Activated T-cell treated with anti-CD3 and anti-CD28 coated beads, Interleukin-2, amount 50 U/mL, for 24 hours (primary cell): ENCODE results near the gene CA6.
"Not testable (repeated sequence)": the region's sequence is repeated elsewhere in the genome, so short reads cannot be mapped to it uniquely, and the experiment has no call there.

Experiments used
- DNase-seq: peaks from one replicate; pipeline ENCODE4 v3.0.0-alpha.2; 2020
- H3K27ac Mint-ChIP-seq: 2 replicates; pipeline ENCODE4 v1.8.0; 2020; ENCODE audit warnings: mild to moderate bottlenecking, mixed read lengths
- H3K27me3 Mint-ChIP-seq: 2 replicates; pipeline ENCODE4 v1.8.0; 2020; ENCODE audit warnings: mixed read lengths
- H3K36me3 Mint-ChIP-seq: 2 replicates; pipeline ENCODE4 v1.8.0; 2020; ENCODE audit warnings: low read depth, mixed read lengths
- H3K4me1 Mint-ChIP-seq: 2 replicates; pipeline ENCODE4 v1.8.0; 2020; ENCODE audit warnings: low read depth, mixed read lengths
- H3K4me3 Mint-ChIP-seq: 2 replicates; pipeline ENCODE4 v1.8.0; 2020; ENCODE audit warnings: mild to moderate bottlenecking, moderate library complexity, mixed read lengths
- H3K9me3 Mint-ChIP-seq: 2 replicates; pipeline ENCODE4 v1.8.0; 2020; ENCODE audit warnings: mixed read lengths

The CA6 gene

DNA sequence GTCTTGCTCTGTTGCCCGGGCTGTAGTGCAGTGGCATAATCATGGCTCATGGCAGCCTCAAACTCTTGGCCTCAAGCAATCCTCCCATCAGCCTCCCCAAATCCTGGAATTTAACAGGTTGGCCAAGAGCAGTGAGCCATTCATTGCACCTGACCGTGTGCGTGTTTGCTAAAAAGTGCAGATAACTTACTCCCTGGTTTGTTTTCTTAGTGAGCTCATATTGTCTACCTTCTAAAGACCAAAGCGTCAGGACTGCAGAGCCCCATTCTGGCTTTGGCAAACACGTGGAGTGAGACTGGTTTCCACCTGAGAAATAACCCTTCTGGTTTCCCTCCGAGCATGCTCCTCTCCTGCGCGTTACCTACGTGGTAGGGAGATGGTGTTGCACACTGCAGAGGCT, 32.2 kb upstream of the CA6 start:
- Mint-ChIP-seq H3K9me3 (no peaks in the 10 kb centered on the region), H3K36me3 (no peaks in the 10 kb centered on the region), H3K27ac (no peak overlapping the region), H3K4me3 (no peak overlapping the region), H3K27me3 (no peaks in the 10 kb centered on the region), H3K4me1 (peaks cover 16% of the 10 kb centered on the region)
- no peak for DNase-seq

DNA sequence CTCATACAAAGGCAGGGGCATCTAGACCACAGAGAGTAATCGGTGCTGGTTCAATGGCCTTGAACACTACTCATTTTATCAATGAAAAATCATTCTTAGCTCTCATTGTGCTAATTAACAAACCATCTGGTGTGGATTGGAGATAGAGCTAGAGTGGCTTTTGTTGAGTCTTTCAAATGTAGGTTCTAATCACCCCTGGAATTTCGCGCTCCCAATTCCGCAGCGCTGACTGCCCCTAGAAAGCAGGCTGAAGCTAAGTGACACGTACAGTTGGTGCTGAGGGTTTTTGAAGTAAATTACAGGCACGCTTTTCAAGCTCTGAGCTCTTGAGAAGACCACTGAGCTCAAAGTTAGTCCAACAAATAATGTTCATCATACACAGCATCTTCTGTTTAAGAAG, 31.2 kb upstream of the CA6 start:
- Mint-ChIP-seq H3K36me3 (peaks cover 2% of the 10 kb centered on the region), H3K4me1 (peaks cover 16% of the 10 kb centered on the region)

GRCh38 chr1:8915446-8915845, 30.2 kb upstream of the CA6 start:
- DNase-seq = no peak
- Mint-ChIP-seq H3K4me3 (no peak overlapping the region), H3K27ac (no peak overlapping the region), H3K4me1 (peaks cover 15% of the 10 kb centered on the region), H3K9me3 (no peaks in the 10 kb centered on the region), H3K36me3 (peaks cover 2% of the 10 kb centered on the region), H3K27me3 (no peaks in the 10 kb centered on the region)

More for the DNA sequence above, 31.2 kb upstream of the CA6 start:
- Mint-ChIP-seq H3K4me3 (no peak overlapping the region), H3K27me3 (no peaks in the 10 kb centered on the region), H3K27ac (no peak overlapping the region), H3K9me3 (no peaks in the 10 kb centered on the region)
- DNase-seq = no peak

GRCh38 chr1:8917536-8917935, 28.1 kb upstream of the CA6 start:
- H3K9me3 Mint-ChIP-seq, H3K4me3 Mint-ChIP-seq, H3K36me3 Mint-ChIP-seq, H3K27me3 Mint-ChIP-seq, DNase-seq: not testable (repeated sequence)
- Mint-ChIP-seq H3K27ac (peak overlapping the region; percentile 44), H3K4me1 (peaks cover 26% of the 10 kb centered on the region)

GRCh38 chr1:8922962-8923361, 22.7 kb upstream of the CA6 start:
- H3K4me1 Mint-ChIP-seq = peaks cover 22% of the 10 kb centered on the region

GRCh38 chr1:8925406-8925805, 20.3 kb upstream of the CA6 start:
- H3K4me3 Mint-ChIP-seq = no peak overlapping the region
- H3K27ac Mint-ChIP-seq = no peak overlapping the region
- no peaks in the 10 kb centered on the region for H3K9me3 Mint-ChIP-seq
- H3K27me3 Mint-ChIP-seq = no peaks in the 10 kb centered on the region
- no peaks in the 10 kb centered on the region for H3K36me3 Mint-ChIP-seq
- peaks cover 24% of the 10 kb centered on the region for H3K4me1 Mint-ChIP-seq
- no peak for DNase-seq

More at GRCh38 chr1:8922962-8923361, 22.7 kb upstream of the CA6 start:
- H3K27me3 Mint-ChIP-seq = no peaks in the 10 kb centered on the region
- H3K36me3 Mint-ChIP-seq = peaks cover 2% of the 10 kb centered on the region
- H3K27ac Mint-ChIP-seq = peak overlapping the region; percentile 53
- no peak overlapping the region for H3K4me3 Mint-ChIP-seq
- no peaks in the 10 kb centered on the region for H3K9me3 Mint-ChIP-seq
- DNase-seq = no peak

- Mint-ChIP-seq H3K27ac (no peak overlapping the region), H3K36me3 (no peaks in the 10 kb centered on the region), H3K27me3 (no peaks in the 10 kb centered on the region), H3K9me3 (no peaks in the 10 kb centered on the region), H3K4me1 (peaks cover 18% of the 10 kb centered on the region), H3K4me3 (no peak overlapping the region)
- DNase-seq = no peak
Measured at GRCh38 chr1:8925960-8926359, 19.7 kb upstream of the CA6 start.

DNA sequence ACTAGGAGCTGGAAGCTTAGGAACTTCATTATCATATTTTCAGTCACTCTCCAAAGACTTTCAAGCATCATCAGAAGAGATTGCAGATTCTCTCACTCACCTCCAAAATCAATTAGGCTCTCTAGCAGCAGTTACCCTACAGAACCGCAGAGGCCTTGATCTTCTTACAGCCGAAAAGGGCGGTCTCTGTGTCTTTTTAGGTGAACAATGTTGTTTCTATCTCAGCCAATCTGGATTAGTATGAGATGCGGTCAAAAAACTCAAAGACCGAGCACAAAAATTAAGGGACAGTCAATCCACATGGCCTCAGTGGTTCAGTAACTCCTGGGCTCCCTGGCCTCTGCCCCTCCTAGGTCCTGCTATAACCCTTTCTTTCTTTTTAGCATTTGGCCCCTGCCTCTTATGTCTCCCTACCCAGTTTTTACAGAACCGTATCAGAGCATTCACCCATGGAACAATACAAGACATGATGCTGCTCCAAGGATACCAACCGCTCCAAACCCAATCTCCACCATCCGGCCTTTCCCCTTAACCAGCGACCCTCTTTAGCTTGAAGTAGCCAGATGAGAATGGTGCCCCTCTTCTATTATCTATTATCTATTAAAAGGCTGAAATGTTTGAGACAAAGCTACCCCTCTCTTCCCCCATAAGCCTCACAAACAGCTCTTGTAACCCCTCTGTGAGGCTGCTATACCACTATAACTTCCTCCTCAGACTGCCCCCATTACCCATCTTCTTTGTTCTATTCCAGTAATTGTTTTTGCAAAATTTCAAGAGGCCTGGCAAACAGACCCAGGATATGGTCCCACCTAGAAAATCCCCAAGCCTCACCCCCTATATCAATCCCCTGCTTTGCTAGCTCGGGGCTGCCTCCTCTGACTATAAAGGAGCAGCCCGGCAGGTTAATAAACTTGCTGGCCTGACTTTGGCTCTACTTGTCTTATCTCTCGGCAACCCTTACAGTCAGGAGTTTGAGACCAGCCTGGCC, 18.7 kb upstream of the CA6 start:
- Mint-ChIP-seq H3K9me3 (no peaks in the 10 kb centered on the region), H3K4me3 (no peak overlapping the region), H3K27me3 (no peaks in the 10 kb centered on the region), H3K4me1 (peaks cover 12% of the 10 kb centered on the region), H3K27ac (no peak overlapping the region), H3K36me3 (no peaks in the 10 kb centered on the region)
- DNase-seq = no peak

GRCh38 chr1:8930116-8930515, 15.6 kb upstream of the CA6 start:
- DNase-seq = no peak
- no peak overlapping the region for H3K27ac Mint-ChIP-seq
- H3K9me3 Mint-ChIP-seq = no peaks in the 10 kb centered on the region
- H3K27me3 Mint-ChIP-seq = no peaks in the 10 kb centered on the region
- H3K4me1 Mint-ChIP-seq = peaks cover 9% of the 10 kb centered on the region
- no peaks in the 10 kb centered on the region for H3K36me3 Mint-ChIP-seq
- no peak overlapping the region for H3K4me3 Mint-ChIP-seq

GRCh38 chr1:8937051-8937450, 8.6 kb upstream of the CA6 start:
- not testable (repeated sequence) for H3K9me3 Mint-ChIP-seq, H3K36me3 Mint-ChIP-seq, H3K27me3 Mint-ChIP-seq, H3K27ac Mint-ChIP-seq, DNase-seq, H3K4me3 Mint-ChIP-seq
- H3K4me1 Mint-ChIP-seq = peaks cover 41% of the 10 kb centered on the region

DNA sequence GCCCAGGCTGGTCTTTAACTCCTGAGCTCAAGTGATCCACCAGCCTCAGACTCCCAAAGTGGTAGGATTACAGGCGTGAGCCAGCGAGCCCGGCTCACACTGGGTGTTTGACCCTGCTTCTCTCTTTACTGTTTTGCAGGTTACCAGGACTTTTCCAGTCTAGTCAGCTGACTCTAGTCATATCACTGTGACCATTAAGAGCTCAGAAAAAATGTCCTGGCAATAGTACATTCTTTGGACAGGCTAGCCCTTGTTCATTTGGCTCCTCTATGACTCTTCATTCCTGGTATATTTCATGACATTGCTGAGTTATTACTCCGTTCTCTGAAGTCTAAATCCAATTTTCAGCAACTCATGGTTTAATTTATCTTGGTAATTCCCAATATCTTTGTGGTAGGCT, 8.0 kb upstream of the CA6 start:
- no peak for DNase-seq
- Mint-ChIP-seq H3K36me3 (no peaks in the 10 kb centered on the region), H3K9me3 (no peaks in the 10 kb centered on the region), H3K4me3 (no peak overlapping the region), H3K4me1 (peaks cover 46% of the 10 kb centered on the region), H3K27me3 (no peaks in the 10 kb centered on the region), H3K27ac (peak overlapping the region; percentile 78)

GRCh38 chr1:8938232-8938999, 7.3 kb upstream of the CA6 start:
- DNase-seq = no peak
- H3K4me1 Mint-ChIP-seq = peaks cover 51% of the 10 kb centered on the region
- H3K36me3 Mint-ChIP-seq = no peaks in the 10 kb centered on the region
- peak overlapping the region; percentile 78 for H3K27ac Mint-ChIP-seq
- no peaks in the 10 kb centered on the region for H3K9me3 Mint-ChIP-seq
- no peaks in the 10 kb centered on the region for H3K27me3 Mint-ChIP-seq
- H3K4me3 Mint-ChIP-seq = no peak overlapping the region

- H3K4me3 Mint-ChIP-seq = no peak overlapping the region
- no peaks in the 10 kb centered on the region for H3K9me3 Mint-ChIP-seq
- H3K36me3 Mint-ChIP-seq = no peaks in the 10 kb centered on the region
- peaks cover 56% of the 10 kb centered on the region for H3K4me1 Mint-ChIP-seq
- no peaks in the 10 kb centered on the region for H3K27me3 Mint-ChIP-seq
- peak overlapping the region; percentile 78 for H3K27ac Mint-ChIP-seq
- no peak for DNase-seq
Measured at GRCh38 chr1:8939000-8939265, 6.7 kb upstream of the CA6 start.

DNA sequence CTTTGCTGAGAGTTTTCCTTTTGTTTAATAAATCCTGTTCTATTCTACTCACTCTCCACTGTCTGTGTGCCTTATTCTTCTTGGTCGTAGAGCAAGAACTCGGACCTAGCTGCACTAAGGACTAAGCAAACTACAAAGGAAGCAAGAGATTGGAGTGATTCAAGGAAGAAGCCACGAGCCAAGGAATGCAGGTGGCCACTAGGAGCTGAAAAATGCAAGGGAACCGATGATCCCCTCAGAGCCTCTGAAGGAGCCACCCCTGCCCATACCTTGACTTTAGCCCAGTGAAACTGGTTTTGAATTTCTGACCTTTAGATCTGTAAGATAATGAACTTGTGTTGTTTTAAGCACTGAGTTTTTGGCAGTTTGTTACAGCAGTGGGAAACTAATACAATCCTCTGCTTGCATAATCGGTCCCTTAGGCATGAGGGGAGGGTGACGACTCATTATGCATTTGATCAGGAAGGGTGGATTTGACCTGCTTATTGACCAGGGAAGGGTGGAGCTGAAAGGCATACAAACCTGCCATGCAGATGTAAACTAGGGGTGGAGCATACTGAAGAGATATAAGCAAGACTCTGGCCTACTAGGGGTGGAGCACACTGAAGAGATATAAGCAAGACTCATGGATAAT, 6.2 kb upstream of the CA6 start:
- Mint-ChIP-seq H3K4me3 (no peak overlapping the region), H3K27ac (no peak overlapping the region), H3K9me3 (no peaks in the 10 kb centered on the region), H3K27me3 (no peaks in the 10 kb centered on the region), H3K36me3 (no peaks in the 10 kb centered on the region), H3K4me1 (peaks cover 60% of the 10 kb centered on the region)
- no peak for DNase-seq

DNA sequence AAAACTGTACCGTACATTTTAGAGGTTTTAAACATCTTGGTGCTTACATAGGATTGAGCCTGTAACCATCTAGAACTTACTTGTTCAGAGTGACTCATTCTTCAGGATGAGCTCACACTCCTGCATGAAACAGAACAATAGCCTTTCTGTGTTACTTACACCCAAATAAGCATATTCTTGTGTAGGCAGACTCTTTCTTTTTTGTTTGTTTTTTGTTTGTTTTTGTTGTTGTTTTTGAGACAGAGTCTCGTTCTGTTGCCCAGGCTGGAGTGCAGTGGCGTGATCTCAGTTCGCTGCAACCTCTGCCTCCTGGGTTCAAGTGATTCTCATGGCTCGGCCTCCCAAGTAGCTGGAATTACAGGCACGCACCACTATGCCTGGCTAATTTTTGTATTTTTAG, 3.8 kb upstream of the CA6 start:
- no peak for DNase-seq
- Mint-ChIP-seq H3K27ac (peak overlapping the region; percentile 40), H3K27me3 (no peaks in the 10 kb centered on the region), H3K36me3 (peaks cover 2% of the 10 kb centered on the region), H3K4me3 (no peak overlapping the region), H3K4me1 (peaks cover 84% of the 10 kb centered on the region), H3K9me3 (no peaks in the 10 kb centered on the region)
